Measurements from ENCODE around the gene NADK.
A peak's percentile ranks its signal among the peaks of the same experiment; 100 is the strongest.
"Not testable (repeated sequence)": the region's sequence is repeated elsewhere in the genome, so short reads cannot be mapped to it uniquely, and the experiment has no call there.

Gene NADK

GRCh38 chr1:1732381-1732780 is 45.9 kb downstream of the NADK start:
- Histone ChIP-seq H3K4me3 (ENCODE audit: low read length) (no peak overlapping the region), H3K9me3 (ENCODE audit: control insufficient read depth, low read length) (no peaks in the 10 kb centered on the region), H3K9ac (ENCODE audit: low read length) (no peak overlapping the region), H3K27me3 (replicated peaks; ENCODE audit: control insufficient read depth, insufficient read depth, low read length) (no peaks in the 10 kb centered on the region), H3K36me3 (ENCODE audit: control insufficient read depth, insufficient read depth, low read length, severe bottlenecking) (peaks cover 27% of the 10 kb centered on the region), H3K4me1 (ENCODE audit: control insufficient read depth, insufficient read depth, low read length) (peaks cover 13% of the 10 kb centered on the region)
- DNase-seq (ENCODE audit: low read depth): no peak

- Histone ChIP-seq H3K9me3 (ENCODE audit: control insufficient read depth, low read length) (no peaks in the 10 kb centered on the region), H3K9ac (ENCODE audit: low read length) (no peak overlapping the region), H3K4me3 (ENCODE audit: low read length) (no peak overlapping the region), H3K4me1 (ENCODE audit: control insufficient read depth, insufficient read depth, low read length) (peaks cover 17% of the 10 kb centered on the region), H3K27me3 (replicated peaks; ENCODE audit: control insufficient read depth, insufficient read depth, low read length) (no peaks in the 10 kb centered on the region), H3K36me3 (ENCODE audit: control insufficient read depth, insufficient read depth, low read length, severe bottlenecking) (peaks cover 24% of the 10 kb centered on the region)
- DNase-seq (ENCODE audit: low read depth): no peak
Observed at GRCh38 chr1:1730870-1731269, 47.4 kb downstream of the NADK start.

- not testable (repeated sequence) for H3K9me3 ChIP-seq (ENCODE audit: control insufficient read depth, low read length); H3K27me3 ChIP-seq (replicated peaks; ENCODE audit: control insufficient read depth, insufficient read depth, low read length); H3K9ac ChIP-seq (ENCODE audit: low read length); H3K4me3 ChIP-seq (ENCODE audit: low read length); DNase-seq (ENCODE audit: low read depth)
- H3K4me1 ChIP-seq (ENCODE audit: control insufficient read depth, insufficient read depth, low read length): peaks cover 17% of the 10 kb centered on the region
- peaks cover 22% of the 10 kb centered on the region for H3K36me3 ChIP-seq (ENCODE audit: control insufficient read depth, insufficient read depth, low read length, severe bottlenecking)
Observed at GRCh38 chr1:1730230-1730629, 48.0 kb downstream of the NADK start.

GRCh38 chr1:1729116-1729816 is 49.0 kb downstream of the NADK start:
- not testable (repeated sequence) for DNase-seq (ENCODE audit: low read depth); H3K9me3 ChIP-seq (ENCODE audit: control insufficient read depth, low read length); H3K27me3 ChIP-seq (replicated peaks; ENCODE audit: control insufficient read depth, insufficient read depth, low read length); H3K4me3 ChIP-seq (ENCODE audit: low read length)
- Histone ChIP-seq H3K9ac (ENCODE audit: low read length) (peak overlapping the region; percentile 61), H3K36me3 (ENCODE audit: control insufficient read depth, insufficient read depth, low read length, severe bottlenecking) (peaks cover 21% of the 10 kb centered on the region), H3K4me1 (ENCODE audit: control insufficient read depth, insufficient read depth, low read length) (peaks cover 17% of the 10 kb centered on the region)

GRCh38 chr1:1728308-1729005 is 49.8 kb downstream of the NADK start:
- DNase-seq (ENCODE audit: low read depth): peak; percentile 77
- not testable (repeated sequence) for H3K27me3 ChIP-seq (replicated peaks; ENCODE audit: control insufficient read depth, insufficient read depth, low read length); H3K9me3 ChIP-seq (ENCODE audit: control insufficient read depth, low read length)
- peaks cover 21% of the 10 kb centered on the region for H3K36me3 ChIP-seq (ENCODE audit: control insufficient read depth, insufficient read depth, low read length, severe bottlenecking)
- peaks cover 17% of the 10 kb centered on the region for H3K4me1 ChIP-seq (ENCODE audit: control insufficient read depth, insufficient read depth, low read length)
- peak overlapping the region; percentile 61 for H3K9ac ChIP-seq (ENCODE audit: low read length)
- peak overlapping the region; percentile 5 for H3K4me3 ChIP-seq (ENCODE audit: low read length)

- peak overlapping the region; percentile 34 for H3K9ac ChIP-seq (ENCODE audit: low read length)
- peaks cover 14% of the 10 kb centered on the region for H3K36me3 ChIP-seq (ENCODE audit: control insufficient read depth, insufficient read depth, low read length, severe bottlenecking)
- not testable (repeated sequence) for H3K27me3 ChIP-seq (replicated peaks; ENCODE audit: control insufficient read depth, insufficient read depth, low read length); H3K9me3 ChIP-seq (ENCODE audit: control insufficient read depth, low read length); H3K4me3 ChIP-seq (ENCODE audit: low read length)
- peak; percentile 53 for DNase-seq (ENCODE audit: low read depth)
- H3K4me1 ChIP-seq (ENCODE audit: control insufficient read depth, insufficient read depth, low read length): peaks cover 17% of the 10 kb centered on the region
Observed at GRCh38 chr1:1727131-1727651, 51.1 kb downstream of the NADK start.

- H3K9ac ChIP-seq (ENCODE audit: low read length); DNase-seq (ENCODE audit: low read depth); H3K27me3 ChIP-seq (replicated peaks; ENCODE audit: control insufficient read depth, insufficient read depth, low read length); H3K9me3 ChIP-seq (ENCODE audit: control insufficient read depth, low read length); H3K4me3 ChIP-seq (ENCODE audit: low read length): not testable (repeated sequence)
- H3K4me1 ChIP-seq (ENCODE audit: control insufficient read depth, insufficient read depth, low read length): peaks cover 17% of the 10 kb centered on the region
- H3K36me3 ChIP-seq (ENCODE audit: control insufficient read depth, insufficient read depth, low read length, severe bottlenecking): peaks cover 12% of the 10 kb centered on the region
Observed at GRCh38 chr1:1726088-1726487, 52.2 kb downstream of the NADK start.

- Histone ChIP-seq H3K4me3 (ENCODE audit: low read length) (peak within 1 kb of the TSS; percentile 87), H3K4me1 (ENCODE audit: control insufficient read depth, insufficient read depth, low read length) (peaks cover 13% of the 10 kb centered on the region), H3K9ac (ENCODE audit: low read length) (peak within 1 kb of the TSS; percentile 88), H3K36me3 (ENCODE audit: control insufficient read depth, insufficient read depth, low read length, severe bottlenecking) (peaks cover 18% of the 10 kb centered on the region)
- H3K9me3 ChIP-seq (ENCODE audit: control insufficient read depth, low read length); H3K27me3 ChIP-seq (replicated peaks; ENCODE audit: control insufficient read depth, insufficient read depth, low read length): not testable (repeated sequence)
- DNase-seq (ENCODE audit: low read depth): peak; percentile 99
Observed at GRCh38 chr1:1724035-1724864, 54.0 kb downstream of the NADK start, which contains the start of gene CDK11A. Gene CDK11A, minus strand, starts transcription at chr1:1724357. Its CDS starts 1,539 bp downstream, at chr1:1722818.

- Histone ChIP-seq H3K4me3 (ENCODE audit: low read length) (no peak overlapping the region), H3K36me3 (ENCODE audit: control insufficient read depth, insufficient read depth, low read length, severe bottlenecking) (peaks cover 36% of the 10 kb centered on the region), H3K4me1 (ENCODE audit: control insufficient read depth, insufficient read depth, low read length) (no peaks in the 10 kb centered on the region), H3K9me3 (ENCODE audit: control insufficient read depth, low read length) (no peaks in the 10 kb centered on the region), H3K27me3 (replicated peaks; ENCODE audit: control insufficient read depth, insufficient read depth, low read length) (no peaks in the 10 kb centered on the region), H3K9ac (ENCODE audit: low read length) (no peak overlapping the region)
- no peak for DNase-seq (ENCODE audit: low read depth)
Observed at GRCh38 chr1:1721201-1721600, 57.1 kb downstream of the NADK start.

- not testable (repeated sequence) for DNase-seq (ENCODE audit: low read depth); H3K9me3 ChIP-seq (ENCODE audit: control insufficient read depth, low read length); H3K27me3 ChIP-seq (replicated peaks; ENCODE audit: control insufficient read depth, insufficient read depth, low read length); H3K4me3 ChIP-seq (ENCODE audit: low read length); H3K4me1 ChIP-seq (ENCODE audit: control insufficient read depth, insufficient read depth, low read length); H3K9ac ChIP-seq (ENCODE audit: low read length)
- peaks cover 32% of the 10 kb centered on the region for H3K36me3 ChIP-seq (ENCODE audit: control insufficient read depth, insufficient read depth, low read length, severe bottlenecking)
Observed at GRCh38 chr1:1715109-1715883, 63.0 kb downstream of the NADK start.
